HG03135 (cell line): ENCODE results near the gene TMC7.

Experiments
- ATAC-seq: cut with Tn5 transposase; IDR thresholded peaks from one replicate; pipeline ENCODE4 v1.9.1; 2021; ENCODE audit warnings: mild to moderate bottlenecking, moderate library complexity; ENCODE audit not compliant: unreplicated experiment

Gene TMC7

DNA sequence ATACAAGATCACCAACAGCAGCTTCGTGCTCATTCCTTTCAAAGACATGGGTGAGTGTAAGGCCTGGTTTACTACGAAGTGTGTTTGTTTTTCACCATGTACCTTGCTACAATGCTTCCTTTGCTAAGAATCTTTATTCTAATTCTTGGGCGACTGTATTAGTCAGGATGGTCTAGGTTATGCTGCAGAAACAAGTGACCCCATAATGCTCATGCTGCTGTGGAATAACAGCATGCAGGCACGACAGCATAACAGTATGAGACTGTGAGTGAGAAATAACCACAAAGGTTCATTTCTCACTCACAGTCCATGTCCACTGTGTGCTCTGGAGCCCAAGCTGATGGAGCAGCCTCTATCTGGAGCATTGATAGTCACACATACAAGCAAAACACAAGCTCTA lies 38.0 kb downstream of the TMC7 start:
- no peak for ATAC-seq

- no peak for ATAC-seq
Measured at GRCh38 chr16:19027416-19027815, 43.7 kb downstream of the TMC7 start.

GRCh38 chr16:19029980-19030379 lies 46.2 kb downstream of the TMC7 start:
- no peak for ATAC-seq

DNA sequence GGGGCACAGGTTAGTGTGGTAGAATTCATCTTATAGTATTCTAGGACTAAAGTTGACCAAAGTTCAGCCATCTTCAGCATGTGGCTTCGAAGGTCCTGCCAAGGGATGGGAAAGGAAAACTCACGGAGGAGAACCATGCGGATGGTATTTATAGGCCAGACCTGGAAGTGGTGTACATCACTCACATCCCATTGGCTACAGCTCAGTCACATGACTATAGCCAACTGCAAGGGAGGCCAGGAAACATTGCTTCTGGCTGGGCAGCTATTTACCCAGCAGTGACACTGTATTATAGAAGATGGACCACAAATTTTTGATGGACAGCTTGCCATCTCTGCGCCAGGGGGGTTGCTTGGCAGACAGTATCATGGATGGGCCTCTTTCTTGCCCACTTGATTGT lies 48.0 kb downstream of the TMC7 start:
- no peak for ATAC-seq

- ATAC-seq = no peak
Measured at GRCh38 chr16:19033761-19034160, 50.0 kb downstream of the TMC7 start.

GRCh38 chr16:19040400-19040799 lies 56.7 kb downstream of the TMC7 start:
- no peak for ATAC-seq

- no peak for ATAC-seq
Measured at GRCh38 chr16:19044769-19045168, 61.0 kb downstream of the TMC7 start.

DNA sequence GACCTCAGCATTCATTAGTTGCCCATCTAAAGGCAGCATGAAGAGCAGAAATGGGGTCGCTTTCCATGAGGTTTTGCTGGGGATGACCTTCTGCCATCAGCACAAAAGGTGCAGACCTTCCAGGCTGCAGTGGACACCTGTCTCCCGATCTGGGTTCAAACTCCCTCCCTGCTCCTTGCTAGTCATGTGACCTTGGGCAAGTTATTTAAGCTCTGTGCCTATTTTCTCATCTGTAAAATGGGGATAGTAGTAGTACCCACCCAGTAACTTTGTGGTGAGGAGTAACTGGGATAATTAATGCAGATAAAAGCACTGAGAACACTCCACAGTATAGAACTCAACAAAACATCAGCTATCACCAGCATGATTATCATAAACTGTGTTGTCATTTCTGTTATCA lies 62.3 kb downstream of the TMC7 start:
- ATAC-seq = no peak

GRCh38 chr16:19062706-19063105 lies 79.0 kb downstream of the TMC7 start:
- ATAC-seq = no peak

DNA sequence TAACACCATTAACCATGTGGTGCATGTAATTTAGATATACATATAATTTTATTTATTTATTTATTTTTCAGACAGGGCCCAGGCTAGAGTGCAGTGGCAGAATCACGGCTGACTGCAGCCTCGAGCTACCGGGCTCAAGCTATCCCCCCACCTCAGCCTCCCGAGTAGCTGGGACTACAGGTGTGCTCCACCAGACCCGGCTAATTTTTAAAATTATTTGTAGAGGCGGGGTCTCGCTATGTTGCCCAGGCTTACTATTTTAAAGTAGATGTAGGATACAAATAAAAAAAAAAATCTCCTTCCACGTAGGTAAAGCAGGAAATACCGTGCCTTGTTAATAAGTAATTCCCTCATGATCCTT lies 83.2 kb downstream of the TMC7 start:
- ATAC-seq = no peak

GRCh38 chr16:19067349-19068236 lies 83.9 kb downstream of the TMC7 start, which contains the start of gene COQ7:
COQ7 (plus strand) TSS chr16:19067614; CDS start chr16:19067665, 51 bp downstream.
- ATAC-seq = peak; percentile 85

DNA sequence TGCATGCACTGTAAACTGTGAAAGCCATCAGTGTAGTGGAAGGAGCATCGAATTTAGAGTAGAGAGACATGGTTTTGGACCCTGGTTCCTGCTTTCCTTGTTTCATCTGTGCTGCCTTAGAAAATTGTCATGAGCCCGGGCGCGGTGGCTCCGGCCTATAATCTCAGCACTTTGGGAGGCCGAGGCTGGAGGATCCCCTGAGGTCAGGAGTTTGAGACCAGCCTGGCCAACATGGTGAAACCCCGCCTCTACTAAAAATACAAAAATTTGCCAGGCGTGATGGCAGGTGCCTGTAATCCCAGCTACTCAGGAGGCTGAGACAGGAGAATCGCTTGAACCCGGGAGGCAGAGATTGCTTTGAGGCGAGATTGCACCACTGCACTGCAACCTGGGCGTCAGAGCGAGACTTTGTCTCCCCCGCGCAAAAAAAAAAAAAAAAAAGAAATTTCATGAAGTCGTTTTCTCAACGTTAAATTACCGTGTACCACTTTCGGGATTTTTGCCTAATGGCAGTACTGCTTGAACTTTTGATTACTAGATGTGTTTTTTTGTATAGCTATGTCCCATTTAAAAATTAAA lies 84.6 kb downstream of the TMC7 start:
- ATAC-seq = no peak

DNA sequence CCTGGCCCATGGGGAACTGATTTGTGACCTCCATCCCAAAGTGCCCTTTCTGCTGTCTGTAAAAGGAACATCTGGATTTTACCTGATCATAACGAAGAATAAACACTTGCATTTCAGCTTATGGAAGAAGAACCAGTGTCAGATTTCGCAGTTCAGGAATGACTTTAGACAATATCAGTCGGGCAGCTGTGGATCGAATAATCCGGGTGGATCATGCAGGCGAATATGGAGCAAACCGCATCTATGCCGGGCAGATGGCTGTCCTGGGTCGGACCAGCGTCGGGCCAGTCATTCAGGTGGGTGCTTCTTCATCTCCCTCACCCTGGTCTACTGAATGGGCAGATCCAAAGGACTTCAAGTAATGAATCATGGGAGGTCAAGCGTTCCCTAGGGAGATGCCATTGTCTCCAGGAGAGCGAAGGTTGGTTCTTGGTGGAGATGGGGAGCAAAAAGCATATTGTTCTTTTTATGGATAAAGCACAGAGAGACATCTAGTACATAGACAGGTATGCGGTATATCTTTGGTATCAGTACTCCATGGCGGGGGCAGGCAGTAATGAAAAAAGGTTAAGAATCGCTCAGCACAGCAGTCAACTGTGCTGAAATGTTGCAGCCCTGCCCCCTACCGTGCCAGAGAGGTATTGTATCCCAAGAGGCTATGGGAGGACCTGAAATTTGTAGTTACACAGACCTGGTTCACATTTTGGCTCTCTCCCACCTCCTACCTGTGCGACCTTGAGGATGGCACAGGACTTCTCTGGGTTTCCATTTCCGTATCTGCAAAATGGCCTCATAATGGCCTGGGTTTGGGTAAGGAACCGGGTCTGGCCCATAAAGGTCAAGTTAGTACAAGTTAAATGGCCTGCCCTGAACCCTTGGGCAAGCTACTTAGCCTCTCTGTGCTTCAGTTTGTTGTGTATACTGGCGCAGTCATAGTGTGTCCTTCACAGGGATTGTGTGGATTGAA lies 88.4 kb downstream of the TMC7 start:
- no peak for ATAC-seq

DNA sequence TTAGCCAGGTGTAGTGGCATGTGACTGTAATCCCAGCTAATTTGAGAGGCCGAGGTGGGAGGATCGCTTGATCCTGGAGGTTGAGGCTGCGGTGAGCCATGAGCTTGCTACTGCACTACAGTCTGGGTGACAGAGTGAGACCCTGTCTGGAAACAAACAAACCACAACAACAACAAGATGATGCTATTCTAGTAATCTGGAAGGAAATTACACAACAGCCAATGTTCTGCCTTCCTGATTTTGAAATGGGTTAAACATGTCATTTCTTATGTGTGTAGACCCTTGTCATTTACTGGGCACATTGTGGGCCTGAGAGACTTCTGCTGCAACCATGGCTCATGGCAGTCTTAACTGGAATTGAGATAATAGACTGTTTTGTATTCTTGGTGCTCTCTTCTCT lies 89.6 kb downstream of the TMC7 start:
- ATAC-seq = no peak

DNA sequence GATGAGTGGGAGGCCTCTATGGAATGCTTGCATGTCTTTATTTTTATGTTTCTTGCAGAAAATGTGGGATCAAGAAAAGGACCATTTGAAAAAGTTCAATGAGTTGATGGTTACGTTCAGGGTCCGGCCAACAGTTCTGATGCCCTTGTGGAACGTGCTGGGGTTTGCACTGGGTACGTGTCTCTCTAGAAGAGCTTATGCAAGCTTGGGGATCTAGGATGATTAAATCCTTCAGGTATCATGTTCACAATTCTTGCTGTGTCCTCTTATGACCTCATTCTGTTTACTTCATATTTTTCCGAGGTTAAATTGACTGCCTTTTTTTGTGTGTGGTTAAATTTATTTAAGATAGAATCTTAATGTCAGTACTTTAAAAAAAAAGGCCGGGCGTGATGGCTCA lies 90.1 kb downstream of the TMC7 start:
- no peak for ATAC-seq

DNA sequence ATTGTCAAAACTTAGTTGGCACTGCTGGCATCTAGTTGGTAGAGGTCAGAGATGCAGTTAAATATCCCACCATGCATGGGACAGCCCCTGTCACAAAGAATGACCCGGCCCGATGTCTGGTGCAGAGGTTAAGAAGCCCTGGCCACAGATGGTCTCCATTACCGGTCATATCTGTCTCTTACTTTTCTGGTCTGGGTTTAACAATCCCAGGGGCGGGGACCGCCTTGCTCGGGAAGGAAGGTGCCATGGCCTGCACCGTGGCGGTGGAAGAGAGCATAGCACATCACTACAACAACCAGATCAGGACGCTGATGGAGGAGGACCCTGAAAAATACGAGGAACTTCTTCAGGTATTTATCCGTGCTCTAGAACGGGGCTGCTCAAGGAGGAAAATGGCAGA lies 91.8 kb downstream of the TMC7 start:
- no peak for ATAC-seq

- ATAC-seq = no peak
Measured at GRCh38 chr16:19077879-19078278, 94.1 kb downstream of the TMC7 start.

- ATAC-seq = no peak
Measured at GRCh38 chr16:19083670-19084069, 99.9 kb downstream of the TMC7 start.

DNA sequence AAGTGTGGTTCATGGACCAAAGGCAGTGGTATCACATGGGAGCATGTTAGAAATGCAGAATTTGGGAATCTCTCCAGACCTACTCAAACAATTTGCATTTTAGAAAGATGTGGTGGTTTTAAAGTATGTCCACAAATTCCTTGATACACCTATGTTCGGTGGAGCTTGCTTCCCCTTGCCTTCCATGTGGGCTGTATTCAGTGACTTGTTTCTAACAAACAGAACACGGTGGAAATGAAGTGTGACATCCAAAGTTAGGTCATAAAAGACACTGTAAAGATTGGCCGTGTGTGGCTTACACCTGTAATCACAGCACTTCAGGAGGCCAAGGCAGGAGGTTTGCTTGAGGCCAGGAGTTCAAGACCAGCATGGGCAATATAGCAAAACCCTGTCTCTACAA lies 100.4 kb downstream of the TMC7 start:
- no peak for ATAC-seq

DNA sequence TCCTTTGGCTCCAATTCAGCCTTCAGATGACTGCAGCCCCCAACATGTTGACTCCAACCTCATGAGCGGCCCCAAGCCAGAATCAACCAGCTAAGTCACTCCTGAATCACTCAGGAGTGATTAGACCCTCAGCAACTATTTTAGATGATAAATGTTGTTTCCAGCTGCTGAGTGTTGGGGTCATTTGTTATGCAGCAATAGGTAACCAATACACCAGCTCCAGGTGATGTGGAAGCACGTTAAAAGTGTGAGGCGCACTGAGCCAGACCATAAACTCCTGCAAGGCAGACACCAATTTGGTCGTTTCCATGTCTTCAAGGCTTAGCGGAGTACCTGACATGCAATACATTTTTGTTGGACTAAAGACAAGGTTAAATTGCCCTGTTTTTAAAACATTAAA lies 101.1 kb downstream of the TMC7 start:
- ATAC-seq = no peak

DNA sequence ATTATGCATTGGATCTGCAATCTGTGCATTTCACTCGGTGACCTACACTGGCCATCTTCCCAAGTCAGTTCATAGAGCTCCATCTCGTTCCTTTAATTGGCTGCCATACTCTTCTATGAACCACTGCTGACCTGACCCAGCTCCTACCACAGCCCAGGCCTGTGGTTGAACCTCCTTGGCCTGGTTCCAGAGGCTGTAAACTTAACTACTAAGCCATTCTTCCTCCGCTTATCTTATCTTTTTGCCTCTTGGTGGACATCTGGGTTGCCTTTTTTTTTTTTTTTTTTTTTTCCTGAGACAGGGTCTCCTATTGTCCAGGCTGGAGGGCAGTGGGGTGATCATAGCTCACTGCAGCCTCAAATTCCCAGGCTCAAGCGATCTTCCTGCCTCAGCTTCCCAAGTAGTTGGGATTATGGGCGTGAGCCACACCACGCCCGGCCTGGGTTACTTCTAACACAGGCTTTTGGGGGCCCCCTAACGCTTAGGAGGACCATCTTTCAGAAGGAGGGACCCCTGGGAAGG lies 102.0 kb downstream of the TMC7 start:
- no peak for ATAC-seq
